ENCODE results near the gene THOC5. TPM values are rescaled to one million over a fixed set of nuclear protein-coding genes. Genes with fewer than 3 reads are reported as not detected.

THOC5 gene
- total RNA-seq, 2 experiments from 2014 or later: 35.9 to 56.7 TPM

DNA sequence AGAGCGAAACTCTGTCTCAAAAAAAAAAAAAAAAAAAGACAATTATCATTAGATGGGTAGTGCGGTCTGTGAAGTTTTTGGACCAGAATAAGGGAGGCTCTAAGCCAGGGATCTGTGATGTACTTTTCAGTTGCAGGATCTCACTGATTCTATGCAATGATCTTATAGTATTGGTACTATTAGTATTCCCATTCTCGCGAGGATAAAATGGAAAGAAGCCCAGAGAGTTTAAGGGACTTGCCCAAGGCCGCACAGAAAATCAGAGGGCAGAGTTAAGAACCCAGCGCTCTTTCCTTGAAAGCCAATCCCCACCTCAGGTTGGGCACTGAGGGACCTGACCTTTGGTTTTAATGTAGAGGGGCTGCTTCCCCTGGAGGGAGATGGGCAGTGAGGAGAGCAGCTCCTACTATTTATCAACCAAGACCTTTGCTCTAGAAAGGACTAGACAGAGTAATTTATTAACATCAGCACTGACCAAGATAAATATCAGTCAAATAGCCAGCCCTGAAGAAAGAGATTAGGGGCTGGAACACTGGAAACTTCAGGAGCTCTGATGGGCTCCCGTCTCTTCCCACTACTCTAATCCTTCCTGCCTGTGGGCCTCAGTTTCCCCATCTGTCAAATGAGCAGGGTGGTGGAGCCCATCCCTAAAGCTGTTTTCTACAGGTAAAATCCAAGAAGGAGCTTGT, 21.3 kb upstream of the THOC5 start:
- Histone ChIP-seq H3K4me2 (ENCODE audit: low read length) (no peak overlapping the region), H4K20me1 (ENCODE audit: insufficient read depth, low read length) (no peaks in the 10 kb centered on the region), H3K4me1 (ENCODE audit: insufficient read depth, low read length, poor library complexity, severe bottlenecking) (peaks cover 3% of the 10 kb centered on the region), H3K9me3 (ENCODE audit: low read length) (no peaks in the 10 kb centered on the region), H3K36me3 (ENCODE audit: insufficient read depth, low read length) (no peaks in the 10 kb centered on the region), H3K9me2 (ENCODE audit: insufficient read depth, low read length) (no peaks in the 10 kb centered on the region), H3K4me3 (ENCODE audit: low read depth, low read length, poor library complexity, severe bottlenecking) (no peak overlapping the region), H2AFZ (ENCODE audit: low read length) (no peak overlapping the region), H3K79me2 (ENCODE audit: insufficient read depth, low read depth, low read length) (no peaks in the 10 kb centered on the region), H3K27ac (ENCODE audit: low read depth, low read length, poor library complexity, severe bottlenecking) (no peak overlapping the region)
- ChIA-PET CTCF (ENCODE audit: unreplicated experiment) (interaction anchor here (0.6 kb wide), 1 partner anchor 10 kb away, joined by 3 read pairs; no protein-coding TSS in a partner anchor), POLR2A (no interaction called here)
- no peak for DNase-seq (ENCODE audit: low spot score)
- TF ChIP-seq EZH2phosphoT487 (IDR thresholded peaks at IDR 0.05; ENCODE audit: borderline replicate concordance, low read depth, low read length): no peak
- TF ChIP-seq, protein P1, sequence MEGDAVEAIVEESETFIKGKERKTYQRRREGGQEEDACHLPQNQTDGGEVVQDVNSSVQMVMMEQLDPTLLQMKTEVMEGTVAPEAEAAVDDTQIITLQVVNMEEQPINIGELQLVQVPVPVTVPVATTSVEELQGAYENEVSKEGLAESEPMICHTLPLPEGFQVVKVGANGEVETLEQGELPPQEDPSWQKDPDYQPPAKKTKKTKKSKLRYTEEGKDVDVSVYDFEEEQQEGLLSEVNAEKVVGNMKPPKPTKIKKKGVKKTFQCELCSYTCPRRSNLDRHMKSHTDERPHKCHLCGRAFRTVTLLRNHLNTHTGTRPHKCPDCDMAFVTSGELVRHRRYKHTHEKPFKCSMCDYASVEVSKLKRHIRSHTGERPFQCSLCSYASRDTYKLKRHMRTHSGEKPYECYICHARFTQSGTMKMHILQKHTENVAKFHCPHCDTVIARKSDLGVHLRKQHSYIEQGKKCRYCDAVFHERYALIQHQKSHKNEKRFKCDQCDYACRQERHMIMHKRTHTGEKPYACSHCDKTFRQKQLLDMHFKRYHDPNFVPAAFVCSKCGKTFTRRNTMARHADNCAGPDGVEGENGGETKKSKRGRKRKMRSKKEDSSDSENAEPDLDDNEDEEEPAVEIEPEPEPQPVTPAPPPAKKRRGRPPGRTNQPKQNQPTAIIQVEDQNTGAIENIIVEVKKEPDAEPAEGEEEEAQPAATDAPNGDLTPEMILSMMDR (conservative IDR thresholded peaks at IDR 0.05; ENCODE audit: low read length): no peak
- intact Hi-C loops (cut with micrococcal nuclease; ENCODE audit: unreplicated experiment): no loop called here
- BruUV-seq (replicated peaks): no TSS peak

DNA sequence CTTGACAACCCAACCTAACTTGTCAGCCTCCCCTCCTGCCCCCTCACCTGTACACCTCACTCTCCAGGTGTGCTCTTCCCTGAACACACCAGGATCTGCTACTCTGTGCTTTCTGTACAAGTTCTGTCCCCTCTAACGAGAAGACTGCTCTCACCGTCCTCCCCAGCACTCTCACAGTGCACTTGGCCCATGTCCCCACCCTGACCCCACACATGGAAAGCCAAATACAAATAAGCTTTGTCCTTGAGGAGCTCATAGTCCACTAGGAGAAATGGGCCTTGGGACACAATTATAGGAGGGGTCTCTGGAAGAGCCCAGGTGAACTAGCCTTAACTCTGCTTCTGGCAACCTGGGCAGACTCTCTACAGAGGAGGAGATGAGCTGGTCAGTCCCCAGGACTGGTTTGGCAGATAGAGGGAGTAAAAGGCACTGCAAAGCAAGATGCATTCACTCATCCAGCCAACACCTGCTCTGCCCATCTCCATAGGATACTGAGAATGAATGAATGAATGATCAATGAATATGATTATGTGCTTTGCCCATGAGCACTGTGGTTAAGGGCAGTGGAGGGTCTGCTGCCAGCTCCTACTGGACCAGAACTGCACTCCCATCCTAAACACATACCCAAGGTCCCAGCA, 17.5 kb upstream of the THOC5 start:
- BruUV-seq (replicated peaks): no TSS peak
- H4K20me1 ChIP-seq (ENCODE audit: insufficient read depth, low read length): no peaks in the 10 kb centered on the region
- H3K4me2 ChIP-seq (ENCODE audit: low read length): no peak overlapping the region
- peaks cover 5% of the 10 kb centered on the region; the same call in 1 of the 2 replicates for H3K36me3 ChIP-seq (ENCODE audit: insufficient read depth, low read length)
- H3K9me2 ChIP-seq (ENCODE audit: insufficient read depth, low read length): no peaks in the 10 kb centered on the region
- intact Hi-C loops (cut with micrococcal nuclease; ENCODE audit: unreplicated experiment): no loop called here
- H3K27ac ChIP-seq (ENCODE audit: low read depth, low read length, poor library complexity, severe bottlenecking): no peak overlapping the region
- H3K79me2 ChIP-seq (ENCODE audit: insufficient read depth, low read depth, low read length): no peaks in the 10 kb centered on the region
- ChIA-PET POLR2A (interaction anchor here (1.1 to 1.3 kb wide), 2 partner anchors 17 to 26 kb away, joined by 3 to 4 read pairs; partner anchors contain the start of gene THOC5), CTCF (ENCODE audit: unreplicated experiment) (no interaction called here)
- TF ChIP-seq, protein P1 (conservative IDR thresholded peaks at IDR 0.05; ENCODE audit: low read length): no peak
- no peak for TF ChIP-seq EZH2phosphoT487 (IDR thresholded peaks at IDR 0.05; ENCODE audit: borderline replicate concordance, low read depth, low read length)
- no peaks in the 10 kb centered on the region for H3K4me1 ChIP-seq (ENCODE audit: insufficient read depth, low read length, poor library complexity, severe bottlenecking)
- H3K4me3 ChIP-seq (ENCODE audit: low read depth, low read length, poor library complexity, severe bottlenecking): no peak overlapping the region
- no peak for DNase-seq (ENCODE audit: low spot score)
- H3K9me3 ChIP-seq (ENCODE audit: low read length): no peaks in the 10 kb centered on the region
- no peak overlapping the region for H2AFZ ChIP-seq (ENCODE audit: low read length)

DNA sequence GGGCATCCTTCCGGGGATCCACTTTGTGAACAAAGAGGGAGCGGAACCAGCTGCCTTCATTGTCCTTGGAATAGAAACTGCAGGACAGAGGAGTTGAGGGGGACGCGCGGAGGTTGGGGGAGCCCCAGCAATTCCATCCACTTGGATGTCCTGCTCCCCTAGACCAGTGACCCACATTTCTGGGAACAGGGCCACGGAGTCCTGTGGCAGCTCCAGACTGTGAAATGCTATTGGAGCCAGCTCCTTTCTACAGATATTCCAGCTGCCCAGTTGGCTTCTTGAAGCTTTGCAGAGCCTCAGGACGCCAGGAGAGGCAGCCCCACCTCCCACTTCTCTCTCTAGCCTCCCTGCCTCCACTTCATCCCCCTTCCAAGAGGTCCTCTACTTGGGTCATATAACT, 16.9 kb upstream of the THOC5 start:
- Histone ChIP-seq H3K36me3 (ENCODE audit: insufficient read depth, low read length) (peaks cover 5% of the 10 kb centered on the region; the same call in 1 of the 2 replicates), H2AFZ (ENCODE audit: low read length) (no peak overlapping the region), H3K79me2 (ENCODE audit: insufficient read depth, low read depth, low read length) (no peaks in the 10 kb centered on the region), H3K4me1 (ENCODE audit: insufficient read depth, low read length, poor library complexity, severe bottlenecking) (no peaks in the 10 kb centered on the region), H3K4me3 (ENCODE audit: low read depth, low read length, poor library complexity, severe bottlenecking) (no peak overlapping the region), H4K20me1 (ENCODE audit: insufficient read depth, low read length) (no peaks in the 10 kb centered on the region), H3K9me3 (ENCODE audit: low read length) (no peaks in the 10 kb centered on the region), H3K4me2 (ENCODE audit: low read length) (no peak overlapping the region), H3K9me2 (ENCODE audit: insufficient read depth, low read length) (no peaks in the 10 kb centered on the region), H3K27ac (ENCODE audit: low read depth, low read length, poor library complexity, severe bottlenecking) (no peak overlapping the region)
- CTCF ChIA-PET (ENCODE audit: unreplicated experiment): no interaction called here
- no peak for TF ChIP-seq EZH2phosphoT487 (IDR thresholded peaks at IDR 0.05; ENCODE audit: borderline replicate concordance, low read depth, low read length)
- TF ChIP-seq, protein P1 (conservative IDR thresholded peaks at IDR 0.05; ENCODE audit: low read length): no peak
- no TSS peak for BruUV-seq (replicated peaks)
- POLR2A ChIA-PET: interaction anchor here (1.1 to 1.3 kb wide), 2 partner anchors 17 to 27 kb away, joined by 3 to 4 read pairs; partner anchors contain the start of gene THOC5
- no peak for DNase-seq (ENCODE audit: low spot score)
- intact Hi-C loops (cut with micrococcal nuclease; ENCODE audit: unreplicated experiment): no loop called here

Data from OCI-LY7 (cell line).